ENCODE measurements around the gene DDIT3. TPM values are rescaled to one million over a fixed set of nuclear protein-coding genes. Genes with fewer than 3 reads are reported as not detected.

The DDIT3 gene
- total RNA-seq, 1 experiment from 2014 or later, result 79.2 TPM

- H3K4me3 Mint-ChIP-seq (ENCODE audit: unreplicated experiment), result peak overlapping the region; percentile 17
- no peak for DNase-seq
- intact Hi-C loops (cut with micrococcal nuclease; ENCODE audit: unreplicated experiment), result no loop called here
- peak; percentile 16 to 34 for TF ChIP-seq CTCF (IDR thresholded peaks at IDR 0.05; ENCODE audit: insufficient read depth in 1 of 2, low read depth in 1 of 2, low read length in 1 of 2, severe bottlenecking in 1 of 2, unreplicated experiment in 1 of 2)
- peaks cover 15% of the 10 kb centered on the region for H3K4me1 Mint-ChIP-seq (ENCODE audit: low read depth, unreplicated experiment)
- peak overlapping the region; percentile 55 for H3K27ac Mint-ChIP-seq (ENCODE audit: unreplicated experiment)
- H3K36me3 Mint-ChIP-seq (ENCODE audit: insufficient read depth, unreplicated experiment), result peaks cover 75% of the 10 kb centered on the region
- H3K36me3 ChIP-seq (ENCODE audit: control insufficient read depth, insufficient read depth, low read length), result peaks cover 6% of the 10 kb centered on the region
- H3K9me3 Mint-ChIP-seq (ENCODE audit: unreplicated experiment), result no peaks in the 10 kb centered on the region
- H3K27me3 Mint-ChIP-seq (ENCODE audit: insufficient read depth, unreplicated experiment), result no peaks in the 10 kb centered on the region
- H3K27me3 ChIP-seq (replicated peaks; ENCODE audit: control insufficient read depth, insufficient read depth, low read length), result no peaks in the 10 kb centered on the region
- BruUV-seq (replicated peaks), result no TSS peak
- H3K4me3 ChIP-seq (ENCODE audit: low read depth, low read length), result no peak overlapping the region
- CTCF ChIA-PET, result no interaction called here
- POLR2A ChIA-PET, result no interaction called here
- no peaks in the 10 kb centered on the region for H3K9me3 ChIP-seq
- 0 out of 2 replicates have a peak, but pooled peaks cover 7% of the 10 kb centered on the region for H3K4me1 ChIP-seq
These were observed 28.7 kb downstream of the DDIT3 start for GRCh38 chr12:57491393-57492280.

- POLR2A ChIA-PET, result no interaction called here
- Mint-ChIP-seq H3K9me3 (ENCODE audit: unreplicated experiment) (no peaks in the 10 kb centered on the region), H3K27ac (ENCODE audit: unreplicated experiment) (no peak overlapping the region), H3K4me1 (ENCODE audit: low read depth, unreplicated experiment) (peaks cover 15% of the 10 kb centered on the region), H3K27me3 (ENCODE audit: insufficient read depth, unreplicated experiment) (no peaks in the 10 kb centered on the region), H3K4me3 (ENCODE audit: unreplicated experiment) (no peak overlapping the region), H3K36me3 (ENCODE audit: insufficient read depth, unreplicated experiment) (peaks cover 60% of the 10 kb centered on the region)
- no peak for TF ChIP-seq CTCF (IDR thresholded peaks at IDR 0.05; ENCODE audit: insufficient read depth in 1 of 2, low read depth in 1 of 2, low read length in 1 of 2, severe bottlenecking in 1 of 2, unreplicated experiment in 1 of 2)
- Histone ChIP-seq H3K27me3 (replicated peaks; ENCODE audit: control insufficient read depth, insufficient read depth, low read length) (no peaks in the 10 kb centered on the region), H3K36me3 (ENCODE audit: control insufficient read depth, insufficient read depth, low read length) (peaks cover 6% of the 10 kb centered on the region), H3K4me3 (ENCODE audit: low read depth, low read length) (no peak overlapping the region), H3K9me3 (no peaks in the 10 kb centered on the region), H3K4me1 (0 out of 2 replicates have a peak, but pooled peaks cover 7% of the 10 kb centered on the region)
- no peak for DNase-seq
- BruUV-seq (replicated peaks), result no TSS peak
- intact Hi-C loops (cut with micrococcal nuclease; ENCODE audit: unreplicated experiment), result no loop called here
- CTCF ChIA-PET, result interaction anchor here (1.0 kb wide), 1 partner anchor 183 kb away, joined by 3 read pairs; no protein-coding TSS in a partner anchor
These were observed 30.2 kb downstream of the DDIT3 start for GRCh38 chr12:57490126-57490525.

GRCh38 chr12:57489157-57489641, 31.1 kb downstream of the DDIT3 start:
- no peaks in the 10 kb centered on the region for H3K27me3 Mint-ChIP-seq (ENCODE audit: insufficient read depth, unreplicated experiment)
- Histone ChIP-seq H3K27me3 (replicated peaks; ENCODE audit: control insufficient read depth, insufficient read depth, low read length) (no peaks in the 10 kb centered on the region), H3K9me3 (no peaks in the 10 kb centered on the region), H3K4me3 (ENCODE audit: low read depth, low read length) (peak overlapping the region; percentile 87), H3K36me3 (ENCODE audit: control insufficient read depth, insufficient read depth, low read length) (peaks cover 6% of the 10 kb centered on the region), H3K4me1 (0 out of 2 replicates have a peak, but pooled peaks cover 7% of the 10 kb centered on the region)
- H3K36me3 Mint-ChIP-seq (ENCODE audit: insufficient read depth, unreplicated experiment), result peaks cover 52% of the 10 kb centered on the region
- peaks cover 15% of the 10 kb centered on the region for H3K4me1 Mint-ChIP-seq (ENCODE audit: low read depth, unreplicated experiment)
- ChIA-PET POLR2A (interaction anchor here (0.6 to 1.1 kb wide), 3 partner anchors 28 to 462 kb away, joined by 3 to 7 read pairs (median 5); partner anchors contain the start of gene DDIT3), CTCF (no interaction called here)
- H3K27ac Mint-ChIP-seq (ENCODE audit: unreplicated experiment), result peak overlapping the region; percentile 97
- TF ChIP-seq CTCF (IDR thresholded peaks at IDR 0.05; ENCODE audit: insufficient read depth in 1 of 2, low read depth in 1 of 2, low read length in 1 of 2, severe bottlenecking in 1 of 2, unreplicated experiment in 1 of 2), result no peak
- intact Hi-C loops (cut with micrococcal nuclease; ENCODE audit: unreplicated experiment), result no loop called here
- peak overlapping the region; percentile 94 for H3K4me3 Mint-ChIP-seq (ENCODE audit: unreplicated experiment)
- DNase-seq, result no peak
- BruUV-seq (replicated peaks), result no TSS peak
- no peaks in the 10 kb centered on the region for H3K9me3 Mint-ChIP-seq (ENCODE audit: unreplicated experiment)

Measured in Caco-2 (cell line).